Activated naive CD8-positive, alpha-beta T cell treated with anti-CD3 and anti-CD28 coated beads, Interleukin-2, amount 50 U/mL, for 16 hours (primary cell): ENCODE measurements around the gene ECI1.

Experiments used
- DNase-seq: peaks from one replicate; pipeline ENCODE4 v3.0.0-alpha.2; 2020; ENCODE audit warnings: low read depth, low spot score

The ECI1 gene

DNA sequence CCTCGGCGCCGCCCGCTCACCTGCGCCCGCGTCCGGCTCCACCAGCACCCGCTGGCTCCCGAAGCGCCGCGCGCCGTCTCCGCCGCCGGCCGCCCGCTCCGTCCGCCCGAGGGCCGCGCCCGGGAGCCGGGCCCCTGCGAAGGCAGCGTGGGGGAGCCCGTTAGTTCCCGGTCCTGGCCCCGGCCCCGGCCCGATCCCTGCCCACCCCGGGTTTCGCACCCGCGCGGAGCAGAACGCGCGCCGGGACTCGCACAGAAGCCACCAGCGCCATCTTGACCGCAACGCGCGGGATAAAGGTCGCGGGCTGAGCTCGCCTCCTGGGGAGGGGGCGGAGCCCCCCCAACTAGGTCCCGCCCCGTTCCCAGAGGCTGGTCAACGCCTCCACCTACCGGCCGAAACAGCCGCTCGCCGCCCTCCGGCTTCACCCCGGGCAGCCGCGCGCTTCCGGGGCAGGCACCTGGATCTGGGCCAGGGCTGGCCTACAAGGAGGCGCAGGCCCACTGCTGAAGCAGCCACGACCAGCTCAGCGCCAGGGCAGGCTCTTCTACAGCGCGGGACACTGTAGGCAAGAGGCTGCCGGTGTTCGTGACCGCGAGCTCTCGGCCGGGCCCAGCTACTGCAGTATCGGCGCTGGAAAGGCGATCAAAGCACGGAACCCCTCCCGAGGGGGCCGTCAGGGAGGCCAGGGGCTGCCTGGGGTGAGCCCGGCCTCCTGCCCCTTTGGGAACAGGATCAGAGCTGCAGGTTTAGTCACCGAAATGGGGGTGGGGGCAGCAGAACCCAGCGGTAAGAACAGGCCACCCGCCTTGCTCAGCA lies at the start of gene ECI1:
TSS of gene ECI1 (minus strand) at position 292 of the 816 bp plus-strand sequence. CDS start at position 271, 21 bp downstream.
- no peak for DNase-seq

DNA sequence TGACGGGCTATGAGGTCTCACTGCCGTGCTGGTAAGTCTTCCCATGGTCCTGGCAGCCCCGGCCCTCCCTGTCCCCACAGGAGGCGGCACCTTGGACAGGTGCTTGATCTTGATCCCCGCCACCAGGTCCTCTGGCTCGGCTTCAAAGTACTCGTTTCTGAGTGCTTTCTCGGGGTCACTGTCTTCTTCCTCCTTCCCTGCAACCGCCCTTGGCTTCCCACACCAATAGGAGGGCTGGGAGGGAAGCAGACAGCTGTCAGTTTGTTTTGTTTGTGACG lies 48.5 kb upstream of the ECI1 start:
- no peak for DNase-seq

DNA sequence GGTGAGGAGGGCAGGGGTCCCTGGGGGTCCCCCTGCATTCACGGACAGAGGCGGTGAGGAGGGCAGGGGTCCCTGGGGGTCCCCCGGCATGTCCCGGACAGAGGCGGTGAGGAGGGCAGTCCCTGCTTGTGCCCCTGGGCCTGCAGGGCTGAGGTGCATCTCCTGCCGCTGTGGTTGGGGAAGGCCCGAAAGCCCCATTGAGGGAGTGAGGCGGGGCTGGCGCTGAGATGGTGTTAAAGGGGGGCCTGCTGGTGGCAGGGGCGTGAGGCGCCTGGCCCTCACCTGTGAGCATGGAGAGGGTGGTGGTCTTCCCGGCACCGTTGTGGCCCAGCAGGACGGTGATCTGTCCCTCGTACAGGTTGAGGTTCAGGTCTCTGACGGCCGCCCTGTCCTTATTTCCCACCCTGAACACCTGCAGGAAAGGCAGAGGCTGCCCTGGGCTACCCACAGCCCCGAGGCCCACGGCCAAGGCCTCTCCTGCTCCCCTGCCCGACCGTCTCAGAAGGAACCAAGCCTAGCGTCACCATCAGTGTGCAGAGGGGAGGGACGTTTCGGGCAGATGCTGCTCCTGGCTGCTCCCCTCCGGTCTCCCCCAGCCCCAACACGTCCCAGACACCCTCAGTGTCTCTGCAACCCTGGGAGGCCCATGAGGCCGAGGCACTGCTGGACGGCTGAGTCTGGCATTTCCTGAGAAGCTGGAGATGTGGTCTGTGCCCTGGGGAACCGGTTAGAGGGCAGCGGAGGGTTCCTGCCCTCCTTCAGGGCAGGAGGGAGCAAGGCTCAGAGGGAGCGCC lies 47.9 kb upstream of the ECI1 start:
- DNase-seq, result no peak

GRCh38 chr16:2298621-2299020 lies 47.2 kb upstream of the ECI1 start:
- DNase-seq, result no peak

DNA sequence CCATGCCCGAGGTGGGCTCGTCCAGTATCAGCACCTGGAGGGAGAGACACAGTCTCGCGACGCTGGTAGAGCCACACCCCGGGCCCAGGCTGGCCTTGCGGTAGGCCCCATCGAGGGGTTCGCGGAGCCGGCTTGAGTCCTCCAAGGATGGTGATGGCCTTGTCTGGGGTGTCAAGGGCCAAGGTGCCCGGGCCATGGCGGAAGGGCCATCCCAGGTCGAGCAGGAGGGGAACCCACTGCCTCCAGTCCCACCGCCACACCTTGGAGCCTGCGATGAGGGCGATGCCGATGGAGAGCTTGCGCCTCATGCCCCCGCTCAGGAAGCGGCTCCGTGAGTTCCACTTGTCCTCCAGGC lies 46.1 kb upstream of the ECI1 start:
- DNase-seq, result no peak

GRCh38 chr16:2296661-2297505 lies 45.5 kb upstream of the ECI1 start:
- no peak for DNase-seq

DNA sequence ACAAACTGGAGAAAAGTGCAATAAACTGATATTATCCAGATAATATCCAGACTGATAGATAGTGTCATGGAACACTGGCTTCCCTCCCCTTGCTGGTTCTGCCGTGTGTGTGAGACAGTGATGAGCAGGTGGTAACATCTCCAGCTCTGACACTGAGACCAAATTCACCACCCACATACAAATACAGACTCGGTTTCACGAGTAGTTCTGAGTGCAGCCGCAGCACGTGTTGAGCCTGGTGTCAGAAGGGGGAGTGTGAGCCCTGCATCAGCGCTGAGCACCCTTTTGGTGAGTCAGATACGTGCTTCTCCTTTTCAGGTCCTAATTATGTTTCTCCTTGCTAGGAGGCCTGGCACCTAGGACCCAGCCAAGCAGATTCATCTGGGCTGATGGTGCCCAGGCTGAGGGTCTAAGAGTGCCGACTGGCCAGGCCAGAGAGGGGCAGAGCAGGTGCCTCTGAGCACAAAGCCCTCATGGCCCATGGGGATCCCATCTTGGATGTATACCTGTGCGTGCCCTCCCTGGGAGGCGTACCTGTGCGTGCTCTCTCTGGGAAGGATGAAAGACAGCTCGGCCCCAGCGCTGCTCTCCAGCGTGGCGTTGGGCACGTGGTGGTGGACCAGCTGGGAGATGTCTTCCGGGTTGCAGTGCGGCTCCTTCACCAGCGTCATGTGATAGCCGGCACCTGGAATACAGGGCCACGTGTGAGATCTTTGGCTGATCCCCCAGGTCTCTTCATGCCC lies 43.8 kb upstream of the ECI1 start:
- no peak for DNase-seq

DNA sequence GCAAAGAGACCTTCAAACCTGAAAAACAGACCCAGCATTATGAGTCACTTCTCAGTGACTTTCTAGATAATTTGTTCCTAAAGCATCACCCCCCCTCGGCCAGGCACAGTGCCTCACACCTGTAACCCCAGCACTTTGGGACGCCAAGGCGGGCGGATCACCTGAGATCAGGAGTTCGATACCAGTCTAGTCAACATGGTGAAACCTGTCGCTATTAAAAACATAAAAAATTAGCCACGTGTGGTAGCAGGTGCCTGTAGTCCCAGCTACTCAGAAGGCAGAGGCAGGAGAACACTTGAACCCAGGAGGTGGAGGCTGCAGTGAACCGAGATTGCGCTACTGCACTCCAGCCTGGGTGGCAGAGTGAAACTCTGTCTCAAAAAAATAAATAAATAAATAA lies 40.8 kb upstream of the ECI1 start:
- no peak for DNase-seq

DNA sequence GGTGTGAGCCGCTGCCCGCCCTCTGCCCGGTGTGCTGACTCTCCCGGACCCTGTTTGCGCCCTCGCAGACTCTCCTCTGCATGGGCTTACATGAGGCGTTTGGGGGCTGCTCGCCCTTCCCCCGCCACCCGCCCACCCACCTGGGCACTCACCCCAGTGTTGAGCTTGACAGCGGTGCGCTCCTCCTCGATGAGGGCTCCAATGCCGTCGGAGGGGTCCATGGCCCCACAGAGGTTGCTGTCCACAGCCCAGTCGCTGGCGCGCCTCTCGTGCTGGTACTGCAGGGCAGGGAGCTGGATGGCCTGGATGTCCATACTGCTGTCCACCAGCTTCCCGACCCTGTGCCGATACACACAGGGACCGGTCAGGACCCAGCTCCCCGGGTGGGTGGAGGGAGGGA lies 37.9 kb upstream of the ECI1 start:
- no peak for DNase-seq

- DNase-seq, result no peak
Observed at GRCh38 chr16:2288726-2289125, 37.3 kb upstream of the ECI1 start.

DNA sequence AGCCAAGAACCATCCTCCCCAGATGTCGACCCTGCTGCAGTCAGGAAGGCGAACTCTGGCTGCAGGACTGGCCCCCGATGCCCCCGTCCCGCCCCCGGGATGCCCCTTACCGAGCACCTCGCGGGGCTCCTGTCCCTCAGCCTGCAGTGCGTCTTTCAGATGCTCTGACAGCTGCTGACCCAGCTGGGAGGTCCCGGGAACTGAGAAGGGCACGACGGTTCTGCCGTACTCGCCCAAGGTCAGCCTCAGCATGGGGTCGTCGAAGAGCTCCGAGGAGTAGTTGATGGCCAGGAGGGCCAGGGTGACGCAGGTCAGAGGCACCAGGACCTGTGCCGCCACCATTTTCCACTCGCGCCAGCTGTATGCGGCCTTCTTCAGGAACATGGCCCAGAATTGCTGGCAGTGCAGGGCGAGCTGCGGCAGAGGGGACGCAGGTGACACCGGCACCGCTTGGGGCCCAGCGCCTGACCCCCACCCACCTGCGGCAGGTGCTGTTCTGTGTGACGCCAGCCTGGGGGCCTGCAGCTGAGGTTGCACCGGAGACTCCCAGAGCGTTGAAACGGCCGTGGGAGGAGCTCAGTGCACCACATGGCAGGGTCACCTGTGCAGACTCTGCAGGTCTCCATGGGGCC lies 36.6 kb upstream of the ECI1 start:
- DNase-seq, result no peak

- DNase-seq, result no peak
Observed at GRCh38 chr16:2286550-2286949, 35.2 kb upstream of the ECI1 start.

DNA sequence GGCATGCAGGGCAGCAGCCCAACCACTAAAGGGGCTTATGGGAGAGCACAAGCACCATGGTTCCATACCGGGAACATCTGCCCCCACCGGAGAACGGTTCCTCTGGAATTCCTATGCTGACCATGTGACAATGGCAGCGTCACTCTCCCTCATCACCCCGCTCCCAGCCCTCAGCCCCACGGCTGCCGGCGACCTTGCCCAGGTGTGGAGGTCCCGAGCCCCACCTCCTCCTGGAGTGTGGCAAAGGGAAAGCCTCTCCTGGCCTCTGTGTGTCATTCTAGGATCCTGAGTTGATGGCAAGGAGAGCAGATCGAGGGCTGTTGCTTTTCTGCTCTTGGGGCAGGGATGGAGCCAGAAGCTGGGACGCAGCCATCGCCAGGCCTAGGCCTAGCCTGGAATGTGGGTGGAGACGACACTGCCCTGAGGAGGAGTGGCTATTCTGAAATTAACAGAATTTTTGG lies 34.4 kb upstream of the ECI1 start:
- DNase-seq, result no peak

DNA sequence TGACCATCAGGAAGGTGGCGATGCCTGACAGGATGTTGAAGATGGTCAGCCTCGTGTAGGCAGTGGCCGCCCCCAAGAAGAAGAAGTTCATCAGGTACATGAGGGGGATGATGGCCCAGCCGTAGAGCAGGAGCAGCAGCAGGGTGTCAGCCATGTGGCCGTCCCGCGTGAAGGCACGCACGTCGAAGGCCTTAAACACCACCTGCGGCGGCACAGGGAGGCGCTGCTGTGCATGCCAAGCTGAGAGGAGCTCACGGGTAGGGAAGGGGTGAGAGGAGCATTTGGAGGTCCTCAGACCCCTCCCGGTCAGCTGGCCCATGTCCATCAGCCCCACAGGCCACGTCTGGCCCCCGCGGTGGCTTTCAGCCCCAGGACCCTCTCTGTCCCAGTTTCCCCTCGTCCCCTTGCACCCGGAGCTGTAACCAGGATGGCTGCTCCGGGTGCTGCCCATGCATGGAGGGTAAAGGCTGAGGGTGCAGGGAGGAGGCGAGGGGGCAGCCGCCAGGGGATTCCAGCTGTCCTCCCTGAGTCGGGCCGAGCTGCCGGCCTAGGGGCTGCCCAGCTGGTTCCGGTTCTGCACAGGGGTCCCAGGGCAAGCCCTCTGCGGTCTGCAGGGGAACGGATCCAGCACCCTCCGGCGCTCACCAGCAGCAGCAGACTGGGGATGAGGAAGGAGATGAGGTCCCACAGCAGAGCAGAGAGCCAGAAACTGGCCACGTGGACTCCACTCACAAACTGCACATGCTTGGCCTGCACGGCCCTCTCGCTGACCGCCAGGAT lies 33.6 kb upstream of the ECI1 start:
- no peak for DNase-seq

DNA sequence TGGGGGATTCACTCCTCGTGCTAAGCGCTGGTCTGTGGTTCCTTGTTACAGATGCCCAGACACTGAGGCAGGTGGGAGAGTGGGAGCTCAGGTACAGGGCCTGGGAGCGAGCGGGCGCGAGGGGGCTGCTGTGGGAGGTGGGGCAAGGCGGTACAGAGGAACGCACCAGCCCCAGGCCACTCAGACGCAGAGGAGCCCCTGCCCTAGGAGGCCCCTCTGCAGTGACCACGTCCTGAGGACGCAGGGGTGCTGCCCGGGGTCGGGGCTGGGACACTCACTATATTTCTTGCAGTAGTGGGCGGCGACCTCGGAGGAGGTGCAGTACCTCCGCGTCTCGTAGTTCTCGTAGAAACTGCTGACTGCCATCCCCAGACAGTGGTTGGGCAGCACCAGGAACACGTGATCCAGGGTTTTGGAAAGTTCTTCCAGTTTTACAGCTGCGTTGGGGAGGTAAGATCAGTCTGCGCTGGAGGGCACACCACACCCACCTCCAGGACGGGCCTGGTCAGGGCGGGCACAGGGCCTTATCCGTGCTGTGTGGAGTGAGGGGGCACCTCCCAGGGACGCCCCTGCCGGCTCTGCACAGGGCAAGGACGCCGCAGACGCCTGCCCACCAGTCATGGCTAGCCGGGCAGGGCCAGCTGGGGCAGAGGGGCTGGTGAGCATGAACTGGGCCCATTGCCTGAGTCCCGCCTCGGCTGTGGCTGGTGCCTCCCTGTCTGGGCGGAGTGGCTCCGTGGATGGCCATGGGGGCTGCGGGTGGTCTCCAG lies 32.8 kb upstream of the ECI1 start:
- no peak for DNase-seq

DNA sequence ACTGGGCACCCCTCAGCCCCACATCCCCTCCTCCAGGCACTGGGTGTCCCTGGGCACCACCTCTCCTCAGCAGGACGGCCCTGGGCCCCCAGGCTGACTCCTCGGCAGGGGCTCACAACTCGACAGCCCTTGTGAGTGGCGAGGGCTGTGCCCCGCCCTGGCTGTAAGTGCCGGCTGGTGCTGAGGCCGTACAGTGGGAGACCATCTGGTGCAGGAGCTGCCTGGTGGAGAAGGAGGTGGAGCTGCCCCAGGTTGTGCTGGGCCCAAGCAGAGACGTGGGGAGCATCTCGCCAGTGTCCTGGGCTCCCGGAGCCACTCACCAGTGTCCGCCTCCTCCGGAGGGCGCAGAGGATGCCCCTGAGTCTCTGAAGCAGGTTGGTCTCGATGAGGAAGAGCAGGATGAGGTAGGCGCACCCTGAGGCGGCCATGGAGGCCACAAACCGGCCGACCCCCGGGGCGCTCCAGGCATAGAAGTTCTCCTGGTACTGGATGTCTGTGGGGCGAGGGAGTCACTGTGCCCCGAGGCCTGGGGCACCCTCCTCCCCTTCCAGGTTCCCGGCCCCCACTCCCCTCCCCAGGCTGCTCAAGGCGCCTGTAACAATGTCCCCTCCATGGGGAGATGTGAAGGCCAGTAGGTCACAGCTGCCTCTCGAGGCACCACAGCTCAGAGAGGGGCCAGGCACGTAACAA lies 31.6 kb upstream of the ECI1 start:
- DNase-seq, result no peak

DNA sequence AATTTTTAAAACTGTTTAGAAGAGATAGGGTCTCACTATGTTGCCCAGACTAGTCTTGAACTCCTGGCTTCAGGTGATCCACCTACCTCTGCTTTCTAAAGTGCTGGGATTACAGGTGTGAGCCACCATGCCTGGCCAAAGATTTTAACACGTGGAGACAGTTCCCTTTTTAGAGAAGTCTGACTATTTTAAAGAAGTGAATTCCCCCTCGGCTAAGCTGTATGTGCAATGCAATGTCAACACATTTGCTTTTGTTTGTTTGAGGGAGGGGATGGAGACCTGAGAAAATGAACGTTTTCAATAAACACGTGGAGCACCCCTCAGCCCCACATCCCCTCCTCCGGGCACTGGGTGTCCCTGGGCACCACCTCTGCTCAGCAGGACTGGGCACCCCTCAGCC lies 30.9 kb upstream of the ECI1 start:
- no peak for DNase-seq

DNA sequence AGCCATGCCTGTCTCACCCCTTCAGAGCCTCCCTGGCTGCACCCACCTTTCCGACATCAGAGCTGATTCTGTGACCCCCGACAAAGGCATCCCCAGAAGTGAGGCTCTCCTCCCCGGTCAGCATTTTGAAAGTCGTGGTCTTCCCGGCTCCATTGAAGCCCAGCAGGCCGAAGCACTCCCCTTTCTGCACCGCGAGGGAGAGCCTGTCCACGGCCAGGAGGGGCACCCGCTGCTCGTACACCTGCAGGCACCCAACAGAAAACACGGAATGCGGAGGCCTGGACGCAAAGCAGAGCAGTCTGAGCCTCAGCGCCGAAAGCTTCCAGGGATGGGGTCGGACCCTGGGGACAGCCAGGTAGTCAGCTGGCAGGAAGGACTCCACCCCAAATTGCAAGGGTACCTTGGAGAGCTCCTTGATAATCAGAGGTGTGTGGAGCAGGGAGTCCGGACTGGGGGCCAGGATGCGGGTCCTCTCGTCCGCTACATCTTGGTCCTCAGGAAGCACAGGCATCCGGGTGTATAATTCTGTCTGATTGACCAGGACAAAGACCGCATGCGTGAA lies 29.7 kb upstream of the ECI1 start:
- DNase-seq, result no peak

DNA sequence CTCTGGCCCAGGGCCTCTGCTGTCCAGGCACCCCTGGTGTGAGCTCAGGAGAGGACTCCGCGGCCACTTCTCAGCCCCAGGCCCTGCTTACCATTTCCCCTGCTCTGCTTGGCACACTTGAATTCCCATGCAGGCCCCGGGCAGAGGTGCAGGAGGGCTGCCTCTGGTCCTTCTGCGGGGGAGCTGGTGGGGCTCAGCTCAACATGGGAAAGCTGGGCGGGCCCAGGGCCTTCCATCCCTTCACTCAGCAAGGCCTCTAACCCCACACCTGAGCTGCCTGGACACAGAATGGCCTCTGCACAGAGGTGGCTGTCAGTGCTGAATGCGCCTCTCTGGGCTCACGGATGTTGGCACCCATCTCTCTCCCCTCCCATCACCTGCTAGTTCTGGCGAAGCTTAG lies 29.1 kb upstream of the ECI1 start:
- no peak for DNase-seq
